Activated CD8-positive, alpha-beta memory T cell treated with anti-CD3 and anti-CD28 coated beads, Interleukin-2, amount 50 U/mL, for 1 hour (primary cell): ENCODE results near the gene BPI.
"Not testable (repeated sequence)": the region's sequence is repeated elsewhere in the genome, so short reads cannot be mapped to it uniquely, and the experiment has no call there.

Source experiments
- DNase-seq: peaks from one replicate; pipeline ENCODE4 v3.0.0-alpha.2; 2020; ENCODE audit errors: extremely low read depth

The BPI gene

DNA sequence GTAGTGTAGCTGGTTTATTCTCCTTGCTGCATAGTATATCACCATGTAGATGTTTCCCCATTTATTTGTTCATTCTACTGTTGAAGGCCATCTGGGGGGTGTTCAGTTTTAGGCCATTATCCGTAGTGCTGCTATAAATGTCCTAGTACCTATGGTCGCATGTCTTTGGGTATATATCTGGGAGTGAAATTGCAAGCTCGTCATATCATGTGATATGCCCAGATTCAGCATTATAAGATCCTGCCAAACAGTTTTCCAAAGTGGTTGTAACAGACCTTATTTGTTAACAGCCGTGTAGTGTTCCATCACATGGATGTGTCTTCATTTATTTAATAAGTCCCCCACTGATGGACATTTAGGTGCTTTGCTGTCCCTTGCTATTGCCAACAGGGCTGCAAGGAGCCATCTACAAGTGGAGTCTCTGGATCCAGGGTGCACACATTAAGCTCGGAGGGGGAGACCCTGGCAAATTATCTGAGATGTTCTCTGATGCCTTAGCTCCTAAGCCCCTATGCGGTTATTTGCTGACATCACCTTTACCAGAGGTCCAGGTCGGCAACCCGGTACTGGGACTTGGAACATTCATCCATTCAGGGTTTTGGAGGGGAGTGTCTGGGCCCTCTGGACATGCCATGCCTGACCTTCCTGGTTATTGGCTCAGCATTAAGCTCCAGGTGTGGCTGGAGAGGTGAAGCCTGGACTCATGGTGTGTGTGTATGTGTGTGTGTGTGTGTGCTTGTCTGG, 59.2 kb downstream of the BPI start:
- no peak for DNase-seq

DNA sequence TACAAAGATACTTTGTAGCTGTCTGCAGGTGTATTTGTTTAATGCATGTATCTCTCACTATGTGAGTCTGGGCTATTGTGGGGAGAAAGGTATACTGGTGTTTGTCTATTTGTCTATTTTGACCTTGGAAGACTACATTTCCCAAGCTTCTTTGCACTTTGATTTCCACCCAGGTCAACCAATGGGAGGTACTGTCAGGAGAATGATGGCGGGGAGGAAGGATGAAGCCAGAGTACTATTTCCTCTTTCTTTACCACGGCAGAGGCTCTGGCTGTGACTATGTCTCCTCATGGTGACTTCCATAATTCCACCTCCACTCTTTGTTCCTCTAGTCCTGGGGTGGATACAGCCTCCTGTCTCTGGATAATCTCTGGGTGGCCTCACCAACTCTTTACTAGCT, 65.4 kb downstream of the BPI start:
- DNase-seq: no peak

DNA sequence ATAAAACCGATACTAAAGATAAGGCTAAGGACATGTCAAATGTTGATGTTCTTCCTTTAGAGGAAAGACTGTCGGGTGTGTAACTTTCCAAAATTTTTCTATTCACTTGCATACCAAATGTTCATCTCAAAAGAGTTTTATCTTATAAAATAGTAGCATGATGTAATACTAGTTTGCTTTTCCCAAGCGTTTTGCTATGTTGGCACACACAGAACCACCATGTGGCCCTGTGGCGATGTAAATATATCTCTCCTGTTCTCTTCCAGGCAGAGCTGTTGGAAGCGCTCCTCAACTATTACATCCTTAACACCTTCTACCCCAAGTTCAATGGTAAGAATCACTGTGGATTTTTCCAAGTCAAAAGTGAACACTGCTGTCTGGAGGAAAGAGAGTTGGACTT, 68.8 kb downstream of the BPI start:
- DNase-seq: no peak

DNA sequence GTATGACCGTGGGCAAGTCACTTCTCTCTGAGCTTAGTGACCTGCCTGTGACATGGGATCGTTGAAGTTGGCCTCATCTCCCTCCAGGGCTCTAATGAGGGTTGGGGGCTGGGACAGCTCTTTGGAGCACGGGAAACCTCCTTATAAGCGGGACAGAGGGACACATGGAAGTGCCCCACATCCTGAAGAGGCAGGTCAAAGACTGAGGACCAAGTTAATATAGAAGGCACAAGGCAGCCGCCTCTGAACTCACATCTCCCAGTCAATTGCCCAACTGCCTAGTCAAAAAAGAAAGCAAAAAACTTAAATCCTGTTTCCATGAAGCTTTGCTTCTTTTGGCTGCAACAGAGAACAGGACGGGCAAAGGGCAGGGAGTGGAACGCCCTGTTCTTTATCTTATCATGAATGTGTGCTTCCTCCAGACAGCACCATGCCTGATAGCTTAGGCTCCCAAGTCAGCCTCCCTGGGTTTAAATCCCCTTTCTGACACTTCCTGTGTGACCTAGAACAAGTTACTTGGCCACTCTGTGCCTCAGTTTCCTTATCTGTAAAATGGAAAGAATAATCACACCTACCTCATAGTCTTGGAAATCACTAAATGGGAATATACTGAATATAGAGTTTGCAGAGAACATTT, 69.4 kb downstream of the BPI start:
- DNase-seq: no peak

DNA sequence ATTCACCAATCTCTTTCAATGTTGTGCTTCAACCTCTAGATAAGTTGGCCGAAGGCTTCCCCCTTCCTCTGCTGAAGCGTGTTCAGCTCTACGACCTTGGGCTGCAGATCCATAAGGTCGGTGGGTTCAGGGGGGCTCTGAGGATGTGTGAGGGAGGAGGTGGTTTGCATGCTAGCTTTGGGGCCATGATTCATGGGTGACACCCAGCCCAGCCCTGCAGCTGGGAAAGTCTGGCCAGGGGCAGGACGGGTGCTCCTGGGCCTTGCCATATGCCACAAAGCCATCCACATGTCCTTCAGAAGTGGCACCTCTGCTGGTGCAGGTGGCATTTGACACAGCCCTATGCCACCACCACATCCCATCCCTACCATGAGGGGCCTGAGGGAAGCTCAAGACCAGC, 69.9 kb downstream of the BPI start:
- no peak for DNase-seq

DNA sequence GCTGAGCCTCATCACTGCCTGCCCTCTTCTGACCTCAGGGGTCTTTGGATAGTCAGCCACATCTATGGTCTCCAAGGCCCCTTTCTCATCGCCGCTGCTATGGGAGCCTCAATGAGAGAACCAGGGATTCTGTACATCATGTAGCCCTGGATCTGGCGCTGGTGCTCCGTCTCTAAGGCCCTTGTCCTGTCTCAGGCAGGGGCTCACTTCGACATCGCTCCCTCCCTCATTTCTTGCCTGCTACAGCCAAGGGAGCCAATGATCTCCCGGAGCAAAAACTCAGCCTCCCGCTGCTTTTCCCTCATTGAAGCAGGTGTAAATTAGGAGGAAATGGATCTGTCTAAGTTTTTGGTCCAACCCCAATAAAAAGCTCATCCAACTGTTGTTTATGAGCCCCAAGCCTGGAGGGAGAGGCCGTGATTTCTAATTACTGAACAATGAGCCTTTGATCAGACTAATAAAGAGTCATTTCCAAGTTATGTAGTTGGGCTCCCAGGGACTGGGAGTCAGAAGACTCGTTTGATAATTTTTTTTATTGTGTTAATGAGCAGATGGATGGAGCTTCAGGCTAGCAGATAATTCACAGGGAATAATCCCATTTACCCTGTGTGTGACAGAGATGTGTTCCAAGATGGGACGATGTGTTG, 73.2 kb downstream of the BPI start:
- no peak for DNase-seq

DNA sequence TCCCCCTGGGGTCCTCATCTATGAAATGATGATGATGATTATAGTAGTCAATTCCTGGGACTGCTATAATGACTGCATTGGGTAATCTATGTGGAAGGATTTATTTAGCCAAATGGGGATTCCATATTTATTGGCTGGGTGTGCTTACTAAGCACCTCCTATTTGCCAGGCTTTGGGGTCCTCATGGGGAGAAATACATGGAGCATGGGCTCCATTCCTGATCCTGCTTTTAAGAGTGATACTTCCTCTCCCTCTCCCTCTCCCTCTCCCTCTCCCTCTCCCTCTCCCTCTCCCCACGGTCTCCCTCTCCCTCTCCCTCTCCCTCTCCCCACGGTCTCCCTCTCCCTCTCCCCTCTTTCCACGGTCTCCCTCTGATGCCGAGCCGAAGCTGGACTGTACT, 73.9 kb downstream of the BPI start:
- not testable (repeated sequence) for DNase-seq

GRCh38 chr20:38383147-38383546, 79.2 kb downstream of the BPI start:
- DNase-seq: no peak

- no peak for DNase-seq
These were observed 82.0 kb downstream of the BPI start for GRCh38 chr20:38386004-38386403.

DNA sequence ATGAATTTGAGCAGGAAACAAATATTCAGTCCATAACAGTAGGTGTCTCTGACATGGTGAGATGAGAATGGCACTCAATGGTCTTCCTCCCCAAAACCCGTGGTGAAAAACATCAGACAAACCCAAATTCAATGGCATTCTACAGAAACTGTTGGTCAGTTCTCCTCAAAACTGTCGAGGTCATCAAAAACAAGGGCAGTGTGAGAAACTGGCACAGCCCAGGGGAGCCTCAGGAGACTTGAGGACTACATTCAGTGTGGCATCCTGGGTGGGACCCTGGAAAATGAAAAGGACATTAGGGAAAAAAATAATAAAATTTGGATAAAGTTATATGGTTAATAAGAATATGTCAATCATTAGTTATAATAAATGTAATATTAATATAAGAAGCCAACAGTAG, 82.9 kb downstream of the BPI start:
- no peak for DNase-seq
